ENCODE data around the gene OR13C3. TPM values are rescaled to one million over a fixed set of nuclear protein-coding genes. Genes with fewer than 3 reads are reported as not detected.

OR13C3 gene
- total RNA-seq, 1 donor from 2014 or later, result not detected

- no peak overlapping the region for H3K4me3 ChIP-seq
- H3K27me3 ChIP-seq, result no peaks in the 10 kb centered on the region
- TF ChIP-seq CTCF (IDR thresholded peaks at IDR 0.05), result no peak
- no peaks in the 10 kb centered on the region for H3K36me3 ChIP-seq
- intact Hi-C loops (cut with DNase I), result no loop called here
- ATAC-seq (no peak), DNase-seq (no peak)
- no peaks in the 10 kb centered on the region for H3K4me1 ChIP-seq
- no peaks in the 10 kb centered on the region for H3K9me3 ChIP-seq
- no peak overlapping the region for H3K27ac ChIP-seq
Observed at GRCh38 chr9:104503440-104503839, 33.2 kb downstream of the OR13C3 start.

- intact Hi-C loops (cut with DNase I), result no loop called here
- Histone ChIP-seq H3K4me3 (no peak overlapping the region), H3K36me3 (no peaks in the 10 kb centered on the region), H3K9me3 (no peaks in the 10 kb centered on the region), H3K4me1 (no peaks in the 10 kb centered on the region), H3K27me3 (no peaks in the 10 kb centered on the region), H3K27ac (no peak overlapping the region)
- TF ChIP-seq CTCF (IDR thresholded peaks at IDR 0.05), result no peak
- no peak for ATAC-seq
- no peak for DNase-seq
Observed at GRCh38 chr9:104494808-104495207, 41.8 kb downstream of the OR13C3 start.

Other genes with a start within 250 kb of the OR13C3 start
- gene OR13F1, start 32.6 kb downstream of the OR13C3 start, total RNA-seq, result not detected
- not detected for gene OR13C4, start 9.6 kb downstream of the OR13C3 start, total RNA-seq
- not detected for gene OR13C8, start 32.3 kb upstream of the OR13C3 start, total RNA-seq
- not detected for gene OR13C5, start 62.6 kb upstream of the OR13C3 start, total RNA-seq
- gene OR13C2, start 68.8 kb upstream of the OR13C3 start, total RNA-seq, result not detected
- gene OR13C9, start 81.3 kb upstream of the OR13C3 start, total RNA-seq, result not detected
- not detected for gene OR13D1, start 157.7 kb upstream of the OR13C3 start, total RNA-seq
- 26.0 TPM for gene NIPSNAP3A, start 210.8 kb upstream of the OR13C3 start, total RNA-seq
- 2.2 TPM for gene NIPSNAP3B, start 227.3 kb upstream of the OR13C3 start, total RNA-seq